WTC11 (cell line): ENCODE data around the gene EIF5A2.

ENCODE experiments used
- ATF6 ChIP-seq: sonication (generic); formaldehyde crosslinking; IDR thresholded peaks from 2 replicates; pipeline ENCODE4 v1.8.1; 2023; ENCODE audit warnings: mild to moderate bottlenecking, missing genetic modification reagents
- CREB1 ChIP-seq: sonication (generic); formaldehyde crosslinking; IDR thresholded peaks from 2 replicates; pipeline ENCODE4 v1.8.0; 2023; ENCODE audit warnings: mild to moderate bottlenecking, missing genetic modification reagents
- JUN ChIP-seq: sonication (generic); formaldehyde crosslinking; IDR thresholded peaks from 2 replicates; pipeline ENCODE4 v1.8.0; 2023; ENCODE audit warnings: mild to moderate bottlenecking, missing genetic modification reagents
- MYBL2 ChIP-seq: sonication (generic); formaldehyde crosslinking; IDR thresholded peaks from 2 replicates; pipeline ENCODE4 v1.8.1; 2023; ENCODE audit warnings: mild to moderate bottlenecking, moderate library complexity, missing genetic modification reagents
- SP1 ChIP-seq: sonication (generic); formaldehyde crosslinking; conservative IDR thresholded peaks from 2 replicates; pipeline ENCODE4 v1.8.1; 2022; ENCODE audit warnings: missing genetic modification reagents
- STAT6 ChIP-seq: sonication (generic); formaldehyde crosslinking; conservative IDR thresholded peaks from 2 replicates; pipeline ENCODE4 v1.8.1; 2023; ENCODE audit warnings: mild to moderate bottlenecking, low read depth, missing genetic modification reagents, moderate library complexity
- ZBTB21 ChIP-seq: sonication (generic); formaldehyde crosslinking; IDR thresholded peaks from 2 replicates; pipeline ENCODE4 v1.8.1; 2023; ENCODE audit warnings: mild to moderate bottlenecking, missing genetic modification reagents, borderline replicate concordance
- ZNF263 ChIP-seq: sonication (generic); formaldehyde crosslinking; IDR thresholded peaks from 2 replicates; pipeline ENCODE4 v1.8.1; 2022; ENCODE audit warnings: low read depth, mild to moderate bottlenecking, moderate library complexity, missing genetic modification reagents
- TF ChIP-seq, protein P1 (sequence below): fragments of 200-600 bp; IDR thresholded peaks from 2 replicates; pipeline ENCODE4 v1.8.0; 2022; ENCODE audit warnings: antibody characterized with exemption
- TF ChIP-seq, protein P2 (sequence below): sonication (generic); formaldehyde crosslinking; IDR thresholded peaks from 2 replicates; pipeline ENCODE4 v1.8.1; 2023; ENCODE audit warnings: mild to moderate bottlenecking, missing genetic modification reagents, moderate library complexity
- TF ChIP-seq, protein P3 (sequence below): sonication (generic); formaldehyde crosslinking; IDR thresholded peaks from 2 replicates; pipeline ENCODE4 v1.8.0; 2023; ENCODE audit warnings: missing genetic modification reagents
- TF ChIP-seq, protein P4 (sequence below): sonication (generic); formaldehyde crosslinking; IDR thresholded peaks from 2 replicates; pipeline ENCODE4 v1.8.0; 2022; ENCODE audit warnings: mild to moderate bottlenecking, missing genetic modification reagents
- TF ChIP-seq, protein P5 (sequence below): sonication (generic); formaldehyde crosslinking; IDR thresholded peaks from 2 replicates; pipeline ENCODE4 v1.8.1; 2022; ENCODE audit warnings: missing genetic modification reagents, borderline replicate concordance
- TF ChIP-seq, protein P6 (sequence below): sonication (generic); formaldehyde crosslinking; IDR thresholded peaks from 2 replicates; pipeline ENCODE4 v1.8.1; 2022; ENCODE audit warnings: mild to moderate bottlenecking, missing genetic modification reagents, moderate library complexity, borderline replicate concordance

DNA sequence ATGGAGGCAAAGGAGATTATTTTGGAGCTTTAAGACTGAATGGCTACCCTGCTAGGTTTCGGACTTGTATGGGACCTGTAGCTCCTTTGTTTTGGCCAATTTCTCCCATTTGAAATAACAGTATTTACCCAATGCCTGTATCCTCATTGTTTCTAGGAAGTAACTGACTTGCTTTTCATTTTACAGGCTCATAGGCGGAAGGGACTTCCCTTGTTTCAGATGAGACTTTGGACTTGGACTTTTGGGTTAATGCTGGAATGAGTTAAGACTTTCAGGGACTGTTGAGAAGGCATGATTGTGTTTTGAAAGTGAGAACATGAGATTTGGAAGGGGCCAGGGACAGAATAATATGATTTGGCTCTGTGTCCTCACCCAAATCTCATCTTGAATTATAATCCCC lies 10.5 kb downstream of the EIF5A2 start:
- TF ChIP-seq JUN (CRISPR knock-in tag) (no peak), ZBTB21 (CRISPR knock-in tag) (no peak), SP1 (no peak), MYBL2 (CRISPR knock-in tag) (no peak), STAT6 (CRISPR knock-in tag) (no peak), ZNF263 (no peak), CREB1 (no peak), ATF6 (CRISPR knock-in tag) (no peak)
- TF ChIP-seq, protein P1, sequence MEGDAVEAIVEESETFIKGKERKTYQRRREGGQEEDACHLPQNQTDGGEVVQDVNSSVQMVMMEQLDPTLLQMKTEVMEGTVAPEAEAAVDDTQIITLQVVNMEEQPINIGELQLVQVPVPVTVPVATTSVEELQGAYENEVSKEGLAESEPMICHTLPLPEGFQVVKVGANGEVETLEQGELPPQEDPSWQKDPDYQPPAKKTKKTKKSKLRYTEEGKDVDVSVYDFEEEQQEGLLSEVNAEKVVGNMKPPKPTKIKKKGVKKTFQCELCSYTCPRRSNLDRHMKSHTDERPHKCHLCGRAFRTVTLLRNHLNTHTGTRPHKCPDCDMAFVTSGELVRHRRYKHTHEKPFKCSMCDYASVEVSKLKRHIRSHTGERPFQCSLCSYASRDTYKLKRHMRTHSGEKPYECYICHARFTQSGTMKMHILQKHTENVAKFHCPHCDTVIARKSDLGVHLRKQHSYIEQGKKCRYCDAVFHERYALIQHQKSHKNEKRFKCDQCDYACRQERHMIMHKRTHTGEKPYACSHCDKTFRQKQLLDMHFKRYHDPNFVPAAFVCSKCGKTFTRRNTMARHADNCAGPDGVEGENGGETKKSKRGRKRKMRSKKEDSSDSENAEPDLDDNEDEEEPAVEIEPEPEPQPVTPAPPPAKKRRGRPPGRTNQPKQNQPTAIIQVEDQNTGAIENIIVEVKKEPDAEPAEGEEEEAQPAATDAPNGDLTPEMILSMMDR, result no peak
- TF ChIP-seq, protein P2, sequence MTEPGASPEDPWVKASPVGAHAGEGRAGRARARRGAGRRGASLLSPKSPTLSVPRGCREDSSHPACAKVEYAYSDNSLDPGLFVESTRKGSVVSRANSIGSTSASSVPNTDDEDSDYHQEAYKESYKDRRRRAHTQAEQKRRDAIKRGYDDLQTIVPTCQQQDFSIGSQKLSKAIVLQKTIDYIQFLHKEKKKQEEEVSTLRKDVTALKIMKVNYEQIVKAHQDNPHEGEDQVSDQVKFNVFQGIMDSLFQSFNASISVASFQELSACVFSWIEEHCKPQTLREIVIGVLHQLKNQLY (CRISPR knock-in tag), result no peak
- TF ChIP-seq, protein P3, sequence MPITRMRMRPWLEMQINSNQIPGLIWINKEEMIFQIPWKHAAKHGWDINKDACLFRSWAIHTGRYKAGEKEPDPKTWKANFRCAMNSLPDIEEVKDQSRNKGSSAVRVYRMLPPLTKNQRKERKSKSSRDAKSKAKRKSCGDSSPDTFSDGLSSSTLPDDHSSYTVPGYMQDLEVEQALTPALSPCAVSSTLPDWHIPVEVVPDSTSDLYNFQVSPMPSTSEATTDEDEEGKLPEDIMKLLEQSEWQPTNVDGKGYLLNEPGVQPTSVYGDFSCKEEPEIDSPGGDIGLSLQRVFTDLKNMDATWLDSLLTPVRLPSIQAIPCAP (CRISPR knock-in tag), result no peak
- TF ChIP-seq, protein P4, sequence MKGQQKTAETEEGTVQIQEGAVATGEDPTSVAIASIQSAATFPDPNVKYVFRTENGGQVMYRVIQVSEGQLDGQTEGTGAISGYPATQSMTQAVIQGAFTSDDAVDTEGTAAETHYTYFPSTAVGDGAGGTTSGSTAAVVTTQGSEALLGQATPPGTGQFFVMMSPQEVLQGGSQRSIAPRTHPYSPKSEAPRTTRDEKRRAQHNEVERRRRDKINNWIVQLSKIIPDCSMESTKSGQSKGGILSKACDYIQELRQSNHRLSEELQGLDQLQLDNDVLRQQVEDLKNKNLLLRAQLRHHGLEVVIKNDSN, result no peak
- TF ChIP-seq, protein P5, sequence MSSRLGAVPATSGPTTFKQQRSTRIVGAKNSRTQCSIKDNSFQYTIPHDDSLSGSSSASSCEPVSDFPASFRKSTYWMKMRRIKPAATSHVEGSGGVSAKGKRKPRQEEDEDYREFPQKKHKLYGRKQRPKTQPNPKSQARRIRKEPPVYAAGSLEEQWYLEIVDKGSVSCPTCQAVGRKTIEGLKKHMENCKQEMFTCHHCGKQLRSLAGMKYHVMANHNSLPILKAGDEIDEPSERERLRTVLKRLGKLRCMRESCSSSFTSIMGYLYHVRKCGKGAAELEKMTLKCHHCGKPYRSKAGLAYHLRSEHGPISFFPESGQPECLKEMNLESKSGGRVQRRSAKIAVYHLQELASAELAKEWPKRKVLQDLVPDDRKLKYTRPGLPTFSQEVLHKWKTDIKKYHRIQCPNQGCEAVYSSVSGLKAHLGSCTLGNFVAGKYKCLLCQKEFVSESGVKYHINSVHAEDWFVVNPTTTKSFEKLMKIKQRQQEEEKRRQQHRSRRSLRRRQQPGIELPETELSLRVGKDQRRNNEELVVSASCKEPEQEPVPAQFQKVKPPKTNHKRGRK (CRISPR knock-in tag), result no peak
- TF ChIP-seq, protein P6, sequence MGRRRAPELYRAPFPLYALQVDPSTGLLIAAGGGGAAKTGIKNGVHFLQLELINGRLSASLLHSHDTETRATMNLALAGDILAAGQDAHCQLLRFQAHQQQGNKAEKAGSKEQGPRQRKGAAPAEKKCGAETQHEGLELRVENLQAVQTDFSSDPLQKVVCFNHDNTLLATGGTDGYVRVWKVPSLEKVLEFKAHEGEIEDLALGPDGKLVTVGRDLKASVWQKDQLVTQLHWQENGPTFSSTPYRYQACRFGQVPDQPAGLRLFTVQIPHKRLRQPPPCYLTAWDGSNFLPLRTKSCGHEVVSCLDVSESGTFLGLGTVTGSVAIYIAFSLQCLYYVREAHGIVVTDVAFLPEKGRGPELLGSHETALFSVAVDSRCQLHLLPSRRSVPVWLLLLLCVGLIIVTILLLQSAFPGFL (CRISPR knock-in tag), result no peak
